ENCODE data around the gene SP140L.
"Not testable (repeated sequence)": the region's sequence is repeated elsewhere in the genome, so short reads cannot be mapped to it uniquely, and the experiment has no call there.

The SP140L gene

GRCh38 chr2:230382108-230382507 is 55.1 kb downstream of the SP140L start:
- DNase-seq = no peak

- DNase-seq = no peak
Observed at GRCh38 chr2:230383453-230383852, 56.5 kb downstream of the SP140L start.

DNA sequence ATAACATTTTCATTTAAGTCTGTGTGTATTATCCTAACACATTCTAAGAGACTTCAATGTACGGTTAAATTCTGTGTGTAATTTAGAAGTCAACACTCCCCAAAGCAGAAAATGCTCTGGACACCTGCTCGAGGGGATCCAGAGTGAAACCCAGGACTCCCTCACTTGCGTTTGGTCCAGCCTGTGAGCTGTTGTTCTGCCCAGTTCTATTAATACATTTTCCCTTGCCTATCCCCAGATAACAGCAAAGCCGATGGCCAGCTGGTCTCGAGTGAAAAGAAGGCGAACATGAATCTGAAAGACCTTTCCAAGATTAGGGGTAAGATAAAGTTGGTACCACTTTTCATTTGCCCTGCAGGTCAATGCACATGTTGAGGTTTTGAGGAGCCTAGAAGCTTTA is 58.0 kb downstream of the SP140L start:
- DNase-seq = no peak

GRCh38 chr2:230394301-230394700 is 67.3 kb downstream of the SP140L start:
- no peak for DNase-seq

DNA sequence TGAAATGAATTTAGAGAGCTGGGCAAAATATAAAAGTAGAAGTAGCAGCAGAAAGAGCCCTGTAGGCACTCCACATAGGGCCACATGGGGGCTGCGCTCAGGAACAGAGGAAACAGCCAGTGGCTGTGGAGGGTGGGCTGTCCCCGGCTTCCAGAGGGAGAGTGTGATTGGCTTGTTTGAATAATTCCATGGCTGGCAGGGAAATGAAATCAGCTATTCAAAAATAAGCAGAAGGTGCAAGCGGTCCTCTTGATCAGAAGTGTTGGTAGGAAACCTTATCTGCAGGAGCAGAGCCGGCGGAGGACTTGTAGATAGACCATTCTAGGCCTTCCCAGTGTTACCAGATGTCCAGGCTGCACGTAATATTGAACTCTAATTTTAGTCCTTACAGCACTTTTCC is 71.7 kb downstream of the SP140L start:
- DNase-seq = not testable (repeated sequence)

GRCh38 chr2:230400041-230400440 is 73.0 kb downstream of the SP140L start:
- no peak for DNase-seq

GRCh38 chr2:230400454-230400853 is 73.5 kb downstream of the SP140L start:
- DNase-seq = no peak

GRCh38 chr2:230401026-230401425 is 74.0 kb downstream of the SP140L start:
- DNase-seq = not testable (repeated sequence)

DNA sequence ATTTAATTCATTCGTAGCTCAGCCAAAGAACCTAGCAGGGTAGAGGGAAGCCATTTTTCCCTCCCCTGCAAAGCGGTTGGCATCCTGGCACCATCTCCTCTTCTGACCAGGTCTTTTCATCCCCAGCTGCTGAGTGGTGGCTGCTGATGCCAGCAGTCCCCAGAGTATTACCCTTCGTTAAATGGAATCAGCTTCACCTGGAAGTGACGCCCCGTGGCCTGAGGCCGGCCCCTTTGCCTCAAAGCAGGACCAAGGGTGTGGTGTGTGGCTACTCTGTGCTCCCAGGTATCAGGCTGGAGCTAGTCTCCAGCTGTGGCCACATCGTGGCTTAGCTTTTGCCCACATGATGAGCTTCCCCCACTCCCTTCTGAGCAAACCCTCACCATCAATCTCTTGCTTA is 76.8 kb downstream of the SP140L start:
- no peak for DNase-seq

DNA sequence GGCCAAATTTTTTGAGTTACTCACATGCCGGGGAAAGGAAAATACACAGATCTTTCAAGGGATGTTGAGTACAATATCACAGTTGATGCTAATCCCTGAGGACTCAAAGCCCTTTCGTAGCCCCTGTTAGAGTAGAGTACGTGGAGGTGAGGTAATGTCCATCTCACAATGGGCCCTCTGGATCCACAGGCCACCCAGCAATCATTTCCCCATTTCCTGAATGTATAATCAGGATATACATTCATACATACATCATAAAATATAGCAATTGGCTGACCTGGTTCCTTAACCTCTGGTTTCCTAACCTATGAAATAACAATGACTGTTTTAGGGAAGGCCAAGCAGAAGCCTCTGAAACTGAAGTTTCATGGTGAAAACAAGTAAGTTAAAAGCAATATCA is 78.8 kb downstream of the SP140L start:
- no peak for DNase-seq

- no peak for DNase-seq
Observed at GRCh38 chr2:230408244-230408842, 81.3 kb downstream of the SP140L start.

- peak; percentile 31 to 61 for DNase-seq
Observed at GRCh38 chr2:230409316-230409715, 82.3 kb downstream of the SP140L start.

DNA sequence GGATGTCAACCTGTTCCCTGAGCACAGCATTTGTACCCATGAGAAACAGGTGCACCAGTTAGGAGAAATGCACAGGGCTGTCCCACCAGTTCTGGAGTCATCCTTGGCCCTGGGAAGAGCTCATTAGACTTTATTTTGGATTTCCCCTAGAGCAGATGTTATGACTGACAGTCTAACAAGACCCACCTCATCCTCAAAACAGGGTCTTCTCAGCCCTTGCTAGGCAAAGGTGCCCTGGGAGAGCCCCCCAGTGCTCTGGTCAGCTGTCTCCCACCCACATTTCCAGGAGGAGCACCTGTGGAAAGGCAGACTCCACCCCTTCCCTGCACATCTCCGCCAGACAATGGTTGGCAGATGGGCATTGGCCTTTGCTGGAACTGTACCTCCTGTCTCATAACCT is 83.3 kb downstream of the SP140L start:
- DNase-seq = no peak

DNA sequence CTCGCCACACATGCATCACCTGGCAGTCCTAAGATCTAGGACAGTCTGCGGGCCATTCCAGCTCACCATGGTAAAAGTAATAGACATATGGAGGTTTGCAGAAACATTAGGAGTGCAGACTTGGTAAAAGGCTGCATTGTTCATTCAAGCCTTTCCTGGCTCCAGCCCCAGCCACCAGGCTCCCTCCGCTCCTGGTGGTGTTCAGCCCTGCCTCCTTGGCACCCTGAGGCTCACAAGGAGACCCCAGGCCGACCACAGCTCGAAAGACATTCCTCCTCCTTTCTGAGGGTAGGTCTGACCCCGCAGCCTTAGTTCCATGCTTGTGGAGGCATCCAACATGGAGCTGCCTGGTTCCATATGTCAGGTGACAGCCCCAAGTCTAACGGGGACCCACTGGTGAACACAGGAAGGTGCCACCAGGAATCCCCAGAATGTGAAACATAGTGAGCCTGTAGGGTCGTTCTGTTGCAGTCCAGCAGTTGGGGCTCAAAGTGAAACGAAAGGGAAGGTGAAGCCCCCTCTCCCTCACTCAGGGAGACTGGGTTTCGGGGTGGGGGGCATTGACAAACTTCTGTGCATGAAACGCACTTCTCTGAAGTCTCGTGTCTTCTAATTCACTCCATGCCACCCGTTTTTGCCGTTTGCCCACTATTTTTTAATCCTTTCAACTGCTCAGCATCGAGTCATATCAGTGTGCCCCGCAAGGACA is 84.0 kb downstream of the SP140L start:
- no peak for DNase-seq

- peak; percentile 67 to 76 for DNase-seq
Observed at GRCh38 chr2:230411570-230412370, 84.8 kb downstream of the SP140L start.

GRCh38 chr2:230412371-230412711 is 85.3 kb downstream of the SP140L start:
- peak; percentile 59 to 73 for DNase-seq

DNA sequence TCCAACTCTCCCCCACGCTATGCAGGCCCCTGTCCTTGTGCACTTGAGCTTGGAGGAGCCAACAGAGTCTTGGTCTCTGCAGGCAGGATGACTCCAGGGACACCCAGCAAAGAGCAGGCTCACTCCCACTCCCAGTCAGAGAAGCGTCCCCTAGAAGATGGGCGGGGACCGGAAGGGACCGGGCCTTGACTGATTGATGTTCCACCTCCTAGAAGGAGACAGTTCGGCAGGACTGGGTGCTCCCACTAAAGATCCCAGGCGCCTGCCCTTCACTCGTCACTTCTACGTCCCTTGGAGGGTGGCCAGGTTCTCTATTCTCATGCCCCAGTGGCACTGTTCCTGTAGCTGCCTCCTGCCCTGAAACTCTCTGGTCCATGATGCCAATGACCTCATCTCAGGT is 85.9 kb downstream of the SP140L start:
- no peak for DNase-seq

DNA sequence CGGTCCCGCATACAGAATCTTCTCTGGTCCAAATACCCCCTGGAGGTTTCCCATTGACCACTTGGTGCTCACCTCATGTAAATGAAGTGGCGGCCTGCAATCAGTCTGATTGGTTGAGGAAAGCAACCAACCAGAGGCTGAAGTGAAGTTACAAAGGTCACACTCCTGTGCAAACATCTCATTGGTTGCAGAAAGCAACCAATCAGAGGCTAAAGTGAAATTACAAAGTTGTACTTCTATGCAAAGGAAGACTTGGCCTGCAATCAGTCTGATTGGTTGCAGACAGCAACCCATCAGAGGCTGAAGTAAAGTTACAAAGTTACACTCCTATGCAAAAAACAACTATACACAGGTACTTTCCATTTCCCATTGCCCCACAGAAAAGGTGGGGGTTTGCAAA is 86.5 kb downstream of the SP140L start:
- no peak for DNase-seq

DNA sequence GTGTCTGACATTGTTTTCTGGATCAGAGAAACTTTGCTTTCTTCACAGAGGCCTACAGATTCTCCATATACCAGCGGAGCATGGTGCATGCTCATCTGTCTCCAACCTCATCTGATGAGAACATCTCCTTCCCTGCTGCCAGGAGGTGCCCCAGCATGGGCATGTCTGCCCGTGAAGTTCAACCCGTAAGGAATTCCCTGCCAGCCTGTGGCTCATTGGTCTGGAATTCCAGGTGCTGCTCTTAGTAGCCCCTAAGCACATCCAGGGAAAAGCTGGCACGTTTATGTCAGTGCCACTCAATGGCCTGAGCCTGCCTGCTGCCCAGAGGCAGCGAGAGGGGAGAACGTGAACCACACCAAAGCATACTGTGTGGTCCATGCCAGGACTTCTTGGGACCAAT is 87.3 kb downstream of the SP140L start:
- no peak for DNase-seq

DNA sequence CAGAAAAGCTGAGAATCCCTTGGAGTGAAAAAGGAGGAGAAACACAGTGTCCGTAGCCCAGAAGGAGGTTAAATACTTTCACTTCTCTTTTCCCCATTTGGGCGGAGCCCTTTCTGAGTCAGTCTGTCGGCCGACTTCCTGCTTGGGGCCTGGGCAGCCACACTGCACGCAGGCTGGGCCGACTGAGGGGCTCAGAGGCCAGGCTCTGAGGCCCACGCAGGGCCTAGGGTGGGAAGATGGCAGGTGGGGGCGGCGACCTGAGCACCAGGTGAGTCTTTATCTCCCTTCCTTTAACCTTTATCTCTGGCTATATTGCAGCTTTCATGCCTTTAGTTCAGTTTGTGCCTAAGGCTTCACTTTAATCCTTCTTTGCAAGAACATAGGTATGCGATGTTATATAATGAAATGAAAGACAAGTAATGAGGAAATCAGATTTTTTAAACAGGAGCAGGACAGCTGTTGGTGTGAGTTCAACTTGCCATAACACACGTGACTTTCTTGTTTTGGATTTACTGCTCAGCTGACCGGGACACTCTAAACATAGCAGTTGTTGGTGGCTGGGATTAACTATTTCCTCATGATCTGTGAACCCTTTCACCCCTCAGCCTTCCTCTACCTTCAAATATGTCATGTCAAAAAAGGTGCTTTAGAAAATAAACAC is 89.2 kb downstream of the SP140L start, which contains the start of gene SP100:
Gene SP100, plus strand, starts transcription at position 141 of the 661 bp plus-strand sequence. Its CDS starts 96 bp downstream, at position 237.
- DNase-seq = peak; percentile 88 to 91

- DNase-seq = no peak
Observed at GRCh38 chr2:230417436-230417835, 90.4 kb downstream of the SP140L start.

GRCh38 chr2:230418341-230419016 is 91.5 kb downstream of the SP140L start:
- peak; percentile 21 to 39 for DNase-seq

GRCh38 chr2:230419181-230419580 is 92.2 kb downstream of the SP140L start:
- DNase-seq = no peak

Measured in inflammatory macrophage (primary cell).